Right kidney (tissue), 1 donor: ENCODE results near the gene SLX1A.
"Not testable (repeated sequence)": the region's sequence is repeated elsewhere in the genome, so short reads cannot be mapped to it uniquely, and the experiment has no call there.

Experiments used
- DNase-seq: peaks from one replicate; pipeline ENCODE4 v3.0.0-alpha.2; 2016

Gene SLX1A

GRCh38 chr16:30211414-30211813 lies 17.7 kb downstream of the SLX1A start:
- DNase-seq: not testable (repeated sequence)

DNA sequence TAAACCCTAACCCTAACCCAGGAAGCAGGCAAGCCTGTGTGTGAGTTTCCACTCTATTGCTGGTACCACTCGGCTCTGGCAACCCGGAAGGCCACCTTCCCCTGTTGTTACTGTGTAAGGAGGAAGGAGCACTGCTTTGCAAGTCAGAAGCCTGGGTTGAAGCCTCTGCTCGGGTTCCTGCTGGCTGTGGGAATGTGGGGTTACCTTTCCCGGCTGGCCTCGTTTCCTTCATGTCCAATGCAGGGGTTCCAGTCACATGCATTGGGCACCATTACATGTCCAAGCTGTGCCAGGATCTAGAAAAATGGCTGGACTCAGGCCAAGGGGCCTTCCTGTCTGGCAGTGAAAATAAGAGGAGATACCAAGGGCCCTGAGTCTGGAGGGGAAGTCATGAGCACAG lies 23.4 kb downstream of the SLX1A start:
- DNase-seq: not testable (repeated sequence)
